K562 (cell line): ENCODE results near the gene ST6GALNAC2. TPM values are rescaled to one million over a fixed set of nuclear protein-coding genes. Genes with fewer than 3 reads are reported as not detected.

Experiments
- ARID1B ChIP-seq: fragments of 450-650 bp; IDR thresholded peaks from 2 replicates; pipeline ENCODE4 v1.6.1; 2016; ENCODE audit warnings: antibody characterized with exemption, mild to moderate bottlenecking, inconsistent platforms
- BHLHE40 ChIP-seq: IDR thresholded peaks from 2 replicates; pipeline ENCODE4 v1.6.1; 2011; ENCODE audit warnings: low read length, improper control_type of control experiment
- CXXC5 ChIP-seq: fragments of 250-450 bp; sonication (Bioruptor Pico); IDR thresholded peaks from 2 replicates; pipeline ENCODE4 v1.8.0; 2022; ENCODE audit warnings: inconsistent platforms, mild to moderate bottlenecking, moderate library complexity
- FOS ChIP-seq: IDR thresholded peaks from 3 replicates; pipeline ENCODE4 v1.6.1; 2011; ENCODE audit not compliant: insufficient read length; ENCODE audit errors: extremely low read depth
- FOXK2 ChIP-seq, 2 experiments: fragments of 450-650 bp; IDR thresholded peaks in 1 of 2; conservative IDR thresholded peaks in 1 of 2; 2 replicates each; pipeline ENCODE4 v1.6.1; 2016; ENCODE audit warnings: low read depth in 2 of 2, mild to moderate bottlenecking in 1 of 2
- FOXP1 ChIP-seq: sonication (generic); formaldehyde crosslinking; IDR thresholded peaks from 2 replicates; pipeline ENCODE4 v1.8.0; 2022; ENCODE audit warnings: mild to moderate bottlenecking, missing genetic modification reagents
- KLF16 ChIP-seq: IDR thresholded peaks from 2 replicates; pipeline ENCODE4 v1.6.1; 2016; ENCODE audit warnings: antibody characterized with exemption
- SMAD4 ChIP-seq: fragments of 250-450 bp; sonication (Bioruptor Pico); conservative IDR thresholded peaks from 2 replicates; pipeline ENCODE4 v1.8.0; 2021; ENCODE audit warnings: inconsistent platforms, mild to moderate bottlenecking, moderate library complexity
- SMARCA4 ChIP-seq: fragments of 450-650 bp; IDR thresholded peaks from 2 replicates; pipeline ENCODE4 v1.6.1; 2016
- SMARCC2 ChIP-seq: fragments of 450-650 bp; IDR thresholded peaks from 2 replicates; pipeline ENCODE4 v1.6.1; 2017; ENCODE audit warnings: antibody characterized with exemption, moderate library complexity, mild to moderate bottlenecking, low read depth
- STAG1 ChIP-seq: sonication (generic); formaldehyde crosslinking; IDR thresholded peaks from 2 replicates; pipeline ENCODE4 v1.5.0; 2020; ENCODE audit warnings: missing genetic modification reagents, borderline replicate concordance
- TEAD4 ChIP-seq, 2 experiments: sonication (generic) in 1 of 2; formaldehyde crosslinking in 1 of 2; IDR thresholded peaks; 2 replicates each; pipeline versions ENCODE4 v1.6.1 to v1.8.0; 2012 to 2022; ENCODE audit warnings: borderline replicate concordance in 1 of 2, inconsistent platforms in 1 of 2, low read length in 1 of 2, mild to moderate bottlenecking in 1 of 2, missing genetic modification reagents in 1 of 2
- polyA plus RNA-seq, 8 experiments: library from polyadenylated mRNA; depleted of rRNA in 4 of 8; stranded (reverse) in 5 of 8; unstranded in 3 of 8; fragments of >200 nt; fragmentation: Nextera tagmentation in 2 of 8; fragmentation: Illumina TruSeq in 1 of 8; extraction: Ambion mirVana in 2 of 8; extraction: Trizol in 1 of 8; gene quantifications; 2 replicates each; pipeline versions ENCODE4 v1.2.1 to v1.2.3, GENCODE V29; 2011 to 2014; ENCODE audit warnings: inconsistent platforms in 1 of 8, missing spikeins in 1 of 8
- total RNA-seq, 7 experiments: library from RNA; depleted of rRNA in 6 of 7; stranded (reverse); fragments of >200 nt in 6 of 7; fragmentation: Illumina TruSeq in 2 of 7; extraction: Trizol in 2 of 7; gene quantifications; 2 replicates each; pipeline versions ENCODE4 v1.2.1 to v1.2.3, GENCODE V29; 2011 to 2021; ENCODE audit warnings: low replicate concordance in 1 of 7
- TF ChIP-seq, protein P1 (sequence below), 2 experiments: fragments of 450-650 bp in 1 of 2; sonication (generic) in 1 of 2; formaldehyde crosslinking in 1 of 2; IDR thresholded peaks in 1 of 2; conservative IDR thresholded peaks in 1 of 2; 2 replicates each; pipeline versions ENCODE4 v1.6.1 to v1.8.1; 2016 to 2023; ENCODE audit warnings: mild to moderate bottlenecking in 2 of 2, moderate library complexity in 2 of 2, inconsistent platforms in 1 of 2, missing genetic modification reagents in 1 of 2
- TF ChIP-seq, protein P2 (sequence below), 3 experiments: fragments of 200-800 bp in 1 of 3; fragments of 250-450 bp in 1 of 3; fragments of 450-650 bp in 1 of 3; sonication (Bioruptor Pico) in 1 of 3; sonication (Bioruptor generic) in 1 of 3; formaldehyde crosslinking in 1 of 3; IDR thresholded peaks; 2 replicates each; pipeline versions ENCODE4 v1.6.1 to v1.8.0; 2016 to 2022; ENCODE audit warnings: mild to moderate bottlenecking in 2 of 3, missing genetic modification characterization in 2 of 3, missing compliant biosample characterization in 1 of 3, moderate library complexity in 1 of 3

Gene ST6GALNAC2
- total and polyA plus RNA-seq, 9 of the 15 experiments (the other 6 are each of a cell fraction or from before 2014, with no cell fraction given): 0.18 TPM; not detected in 8

DNA sequence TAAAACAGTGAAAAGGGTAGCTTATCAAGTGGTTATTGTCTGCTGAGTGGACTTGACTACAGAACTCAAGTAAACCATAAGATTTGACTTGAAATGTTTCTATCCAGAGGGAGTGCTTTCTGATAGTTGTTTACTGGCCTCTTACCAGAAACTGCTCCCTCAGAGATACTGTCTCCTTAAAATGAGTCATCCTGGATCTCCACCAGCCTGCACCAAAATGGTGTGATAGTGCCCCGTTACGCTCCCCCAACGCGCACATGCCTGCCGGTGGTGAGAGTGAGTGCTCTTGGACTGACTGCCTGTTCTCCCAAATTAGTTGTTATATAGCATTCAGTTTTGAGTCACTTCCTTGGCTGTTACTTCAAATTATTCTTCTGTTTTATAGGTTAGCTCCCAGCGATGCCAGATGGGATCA lies 22.9 kb downstream of the ST6GALNAC2 start (continued):
- TF ChIP-seq, protein P1, sequence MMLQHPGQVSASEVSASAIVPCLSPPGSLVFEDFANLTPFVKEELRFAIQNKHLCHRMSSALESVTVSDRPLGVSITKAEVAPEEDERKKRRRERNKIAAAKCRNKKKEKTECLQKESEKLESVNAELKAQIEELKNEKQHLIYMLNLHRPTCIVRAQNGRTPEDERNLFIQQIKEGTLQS (IDR thresholded peaks at IDR 0.05): peak; percentile 95
- TF ChIP-seq, protein P1 (CRISPR knock-in tag; conservative IDR thresholded peaks at IDR 0.05): peak; percentile 58
- no peak for TF ChIP-seq FOXP1 (CRISPR knock-in tag)
- TF ChIP-seq STAG1: no peak
- TF ChIP-seq SMAD4 (CRISPR knock-in tag): 0 out of 2 replicates have a peak, but pooled peaks have one; percentile 19
- peak; percentile 58 to 71 for TF ChIP-seq FOXK2 (conservative IDR thresholded peaks at IDR 0.05 in 1 of 2, IDR thresholded peaks at IDR 0.05 in 1 of 2; ENCODE audit: low read depth in 2 of 2)
- TF ChIP-seq BHLHE40: peak; percentile 76
- TF ChIP-seq TEAD4 (IDR thresholded peaks at IDR 0.05; ENCODE audit: low read length): peak; percentile 36; the same call in 1 of the 2 replicates
- no peak for TF ChIP-seq TEAD4 (CRISPR knock-in tag; IDR thresholded peaks at IDR 0.05; ENCODE audit: borderline replicate concordance)
- TF ChIP-seq, protein P2, sequence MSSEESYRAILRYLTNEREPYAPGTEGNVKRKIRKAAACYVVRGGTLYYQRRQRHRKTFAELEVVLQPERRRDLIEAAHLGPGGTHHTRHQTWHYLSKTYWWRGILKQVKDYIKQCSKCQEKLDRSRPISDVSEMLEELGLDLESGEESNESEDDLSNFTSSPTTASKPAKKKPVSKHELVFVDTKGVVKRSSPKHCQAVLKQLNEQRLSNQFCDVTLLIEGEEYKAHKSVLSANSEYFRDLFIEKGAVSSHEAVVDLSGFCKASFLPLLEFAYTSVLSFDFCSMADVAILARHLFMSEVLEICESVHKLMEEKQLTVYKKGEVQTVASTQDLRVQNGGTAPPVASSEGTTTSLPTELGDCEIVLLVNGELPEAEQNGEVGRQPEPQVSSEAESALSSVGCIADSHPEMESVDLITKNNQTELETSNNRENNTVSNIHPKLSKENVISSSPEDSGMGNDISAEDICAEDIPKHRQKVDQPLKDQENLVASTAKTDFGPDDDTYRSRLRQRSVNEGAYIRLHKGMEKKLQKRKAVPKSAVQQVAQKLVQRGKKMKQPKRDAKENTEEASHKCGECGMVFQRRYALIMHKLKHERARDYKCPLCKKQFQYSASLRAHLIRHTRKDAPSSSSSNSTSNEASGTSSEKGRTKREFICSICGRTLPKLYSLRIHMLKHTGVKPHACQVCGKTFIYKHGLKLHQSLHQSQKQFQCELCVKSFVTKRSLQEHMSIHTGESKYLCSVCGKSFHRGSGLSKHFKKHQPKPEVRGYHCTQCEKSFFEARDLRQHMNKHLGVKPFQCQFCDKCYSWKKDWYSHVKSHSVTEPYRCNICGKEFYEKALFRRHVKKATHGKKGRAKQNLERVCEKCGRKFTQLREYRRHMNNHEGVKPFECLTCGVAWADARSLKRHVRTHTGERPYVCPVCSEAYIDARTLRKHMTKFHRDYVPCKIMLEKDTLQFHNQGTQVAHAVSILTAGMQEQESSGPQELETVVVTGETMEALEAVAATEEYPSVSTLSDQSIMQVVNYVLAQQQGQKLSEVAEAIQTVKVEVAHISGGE (CRISPR knock-in tag; IDR thresholded peaks at IDR 0.05): 0 out of 6 replicates have a peak, but pooled peaks of 1 of the 3 experiments have one; percentile 29
- 0 out of 2 replicates have a peak, but pooled peaks have one; percentile 16 for TF ChIP-seq CXXC5
- 0 out of 2 replicates have a peak, but pooled peaks have one; percentile 56 for TF ChIP-seq SMARCC2
- TF ChIP-seq KLF16: no peak
- TF ChIP-seq SMARCA4: peak; percentile 79
- TF ChIP-seq FOS: peak; percentile 44
- TF ChIP-seq ARID1B: peak; percentile 80
